Measurements from ENCODE around the gene CASZ1. TPM values are rescaled to one million over a fixed set of nuclear protein-coding genes. Genes with fewer than 3 reads are reported as not detected.

Gene CASZ1
- total and polyA plus RNA-seq, 9 of the 15 experiments (the other 6 are each of a cell fraction or from before 2014, with no cell fraction given): 0.01 to 4.0 (median 0.76) TPM; not detected in 1

DNA sequence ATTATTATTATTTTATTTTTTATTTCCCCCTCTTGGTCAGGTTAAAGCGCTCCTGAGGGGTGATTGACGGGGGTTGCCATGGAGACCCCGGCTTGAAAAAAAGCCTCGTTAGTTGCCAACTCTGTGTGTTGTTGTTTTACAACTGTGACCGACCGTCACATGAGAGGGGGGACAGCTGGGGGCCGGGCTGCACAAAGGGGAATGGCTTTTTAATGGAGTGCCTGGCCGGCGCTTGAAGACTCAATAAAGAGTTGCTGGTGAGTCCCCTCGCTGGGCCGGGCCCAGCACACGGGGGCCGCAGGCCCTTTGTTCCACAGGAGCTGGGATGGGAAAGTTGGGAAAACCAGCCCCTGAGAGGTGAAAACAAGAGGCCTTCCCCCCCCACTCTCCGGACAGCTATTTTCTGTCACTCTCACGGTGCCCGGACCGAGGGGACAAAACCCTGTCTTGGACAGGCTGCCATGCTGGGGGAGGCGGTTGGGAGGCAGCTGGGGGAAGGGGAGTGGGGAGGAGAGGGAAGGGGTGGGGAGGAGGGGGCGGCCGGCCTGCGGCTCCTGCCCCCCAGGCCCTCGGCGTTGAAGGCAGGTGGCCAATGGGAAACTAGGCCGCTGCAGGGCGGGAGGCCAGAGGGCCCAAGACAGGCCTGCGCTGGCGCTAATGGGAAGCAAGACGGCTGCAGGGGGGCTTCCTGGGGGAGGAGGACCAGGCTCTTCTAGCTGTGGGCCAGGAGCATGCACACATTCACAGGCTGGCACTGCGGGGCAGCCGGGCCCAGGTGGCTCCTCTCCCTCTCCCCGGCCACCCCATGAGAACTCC is 67.6 kb downstream of the CASZ1 start:
- Histone ChIP-seq H3K4me3 (no peak overlapping the region), H3K9me1 (ENCODE audit: control insufficient read depth, insufficient read depth, low read length) (no peaks in the 10 kb centered on the region), H3K27ac (ENCODE audit: extremely low read depth, low read depth, low read length) (no peak overlapping the region), H3K36me3 (ENCODE audit: control insufficient read depth, insufficient read depth, low read length) (no peaks in the 10 kb centered on the region), H2AFZ (ENCODE audit: low read depth, low read length) (no peak overlapping the region), H3K9me3 (replicated peaks; ENCODE audit: control insufficient read depth, insufficient read depth, low read depth, low read length) (no peaks in the 10 kb centered on the region), H3K9ac (ENCODE audit: insufficient read depth in 1 of 2, low read depth in 2 of 2, low read length in 2 of 2) (0 out of 4 replicates have a peak overlapping the region, but pooled peaks of 1 of the 2 experiments have one; percentile 29), H3K4me2 (ENCODE audit: insufficient read depth, low read length) (no peak overlapping the region), H3K79me2 (ENCODE audit: control insufficient read depth, insufficient read depth, low read length) (no peaks in the 10 kb centered on the region), H4K20me1 (replicated peaks; ENCODE audit: control insufficient read depth, insufficient read depth, low read length) (peaks cover 15% of the 10 kb centered on the region), H3K27me3 (ENCODE audit: control insufficient read depth in 2 of 2, insufficient read depth in 2 of 2, low read length in 2 of 2) (peaks cover 40 to 61% of the 10 kb centered on the region in 2 experiments; a peak in 4 of 5 replicates), H3K4me1 (replicated peaks in 1 of 2; ENCODE audit: control insufficient read depth in 2 of 2, insufficient read depth in 2 of 2, low read length in 2 of 2) (no peaks in the 10 kb centered on the region)
- ChIA-PET POLR2A (interaction anchor here (0.6 kb wide), 1 partner anchor 239 kb away, joined by 4 read pairs; no protein-coding TSS in a partner anchor), CTCF (ENCODE audit: low intra/inter-chr PET ratio) (no interaction called here)
- ATAC-seq: no peak
- in situ Hi-C loops (cut with MboI) (no loop called here), intact Hi-C loops (cut with micrococcal nuclease) (no loop called here)
- TF ChIP-seq ZKSCAN1 (IDR thresholded peaks at IDR 0.05; ENCODE audit: low read depth, low read length) (no peak), RFX1 (IDR thresholded peaks at IDR 0.05) (peak; percentile 73), NCOA2 (IDR thresholded peaks at IDR 0.05; ENCODE audit: partially characterized antibody in 2 of 2) (no peak), GTF2A2 (tag; IDR thresholded peaks at IDR 0.05) (no peak), PCBP1 (IDR thresholded peaks at IDR 0.05; ENCODE audit: low read depth, low read length, poor library complexity, severe bottlenecking) (peak; percentile 75), PKNOX1 (IDR thresholded peaks at IDR 0.05) (peak; percentile 75), HNRNPK (IDR thresholded peaks at IDR 0.05; ENCODE audit: low read depth, low read length, poor library complexity, severe bottlenecking) (peak; percentile 47), GABPB2 (CRISPR knock-in tag; conservative IDR thresholded peaks at IDR 0.05) (no peak), XRCC5 (IDR thresholded peaks at IDR 0.05; ENCODE audit: low read depth, low read length) (no peak), ZFP36 (IDR thresholded peaks at IDR 0.05; ENCODE audit: low read depth, low read length, partially characterized antibody) (peak; percentile 12)
- BruUV-seq (replicated peaks): no TSS peak
- DNase-seq (ENCODE audit: extremely low read depth in 1 of 4, low spot score in 3 of 4): no peak
- FAIRE-seq: no peak
- 20% methylated on average over 17 of the region's 31 CpGs for WGBS (ENCODE audit: insufficient coverage, low coverage, missing lambda C conversion rate)
